ENCODE data around the gene KIAA0232.
A peak's percentile ranks its signal among the peaks of the same experiment; 100 is the strongest.

KIAA0232 gene

DNA sequence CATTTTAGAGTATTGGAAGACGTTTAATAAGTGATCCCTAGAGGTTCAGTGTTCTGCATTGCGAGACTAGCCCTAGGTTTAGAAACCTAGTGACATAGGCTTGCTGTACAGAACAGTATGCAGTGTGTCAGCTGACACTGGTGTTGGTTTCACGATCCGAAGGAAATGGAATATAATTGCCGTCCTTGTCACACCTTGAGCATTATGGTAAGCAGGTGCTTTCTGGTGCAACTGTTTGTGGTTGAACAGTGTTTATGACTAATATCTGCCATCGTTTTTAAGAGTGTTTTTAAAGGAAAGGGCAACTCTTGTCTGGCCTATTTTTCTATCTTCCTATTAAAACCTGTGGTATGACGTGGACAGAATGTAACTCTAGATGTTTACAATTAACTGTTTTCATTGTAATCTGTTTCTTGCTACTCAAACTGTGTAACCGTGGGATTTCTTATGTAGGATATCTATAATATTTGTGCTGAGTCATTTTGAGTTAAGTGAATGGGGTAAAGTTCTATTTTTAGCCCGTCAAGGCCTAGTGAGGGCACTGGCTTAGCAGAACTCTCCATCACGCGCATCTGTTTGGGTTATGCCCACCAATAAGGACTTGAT lies 73.3 kb downstream of the KIAA0232 start:
- Histone ChIP-seq H3K27me3 (replicated peaks; ENCODE audit: control insufficient read depth, insufficient read depth, low read length) (no peaks in the 10 kb centered on the region), H3K9me3 (ENCODE audit: control insufficient read depth, low read length) (peaks cover 7% of the 10 kb centered on the region), H3K9ac (ENCODE audit: low read length) (no peak overlapping the region), H3K4me1 (ENCODE audit: control insufficient read depth, insufficient read depth, low read length) (peaks cover 40% of the 10 kb centered on the region), H3K4me3 (ENCODE audit: low read length) (no peak overlapping the region), H3K36me3 (ENCODE audit: control insufficient read depth, insufficient read depth, low read length, severe bottlenecking) (peaks cover 49% of the 10 kb centered on the region)
- peak; percentile 90 for DNase-seq (ENCODE audit: low read depth)

DNA sequence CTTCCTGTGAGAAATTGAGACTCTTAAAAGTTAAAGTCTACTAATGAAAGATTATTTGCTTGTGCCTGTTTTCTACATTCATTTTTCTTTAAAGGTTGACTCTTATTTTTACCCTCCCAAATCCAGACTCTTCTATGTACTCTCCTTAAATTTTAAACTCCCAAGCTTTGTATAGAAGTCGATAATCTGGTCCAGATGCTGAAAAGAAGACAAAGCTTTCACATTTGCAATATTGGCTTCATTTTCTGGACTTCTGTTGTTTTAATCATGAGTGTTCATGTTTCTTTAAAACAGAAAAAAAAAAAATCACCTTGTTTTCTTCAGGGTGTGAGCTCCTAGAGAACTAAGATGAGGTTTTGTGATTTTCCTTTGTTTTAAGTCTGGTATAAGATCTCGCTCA lies 73.9 kb downstream of the KIAA0232 start:
- H3K4me1 ChIP-seq (ENCODE audit: control insufficient read depth, insufficient read depth, low read length) = peaks cover 40% of the 10 kb centered on the region
- H3K9me3 ChIP-seq (ENCODE audit: control insufficient read depth, low read length) = peaks cover 7% of the 10 kb centered on the region
- H3K4me3 ChIP-seq (ENCODE audit: low read length) = no peak overlapping the region
- peak; percentile 62 for DNase-seq (ENCODE audit: low read depth)
- H3K36me3 ChIP-seq (ENCODE audit: control insufficient read depth, insufficient read depth, low read length, severe bottlenecking) = peaks cover 51% of the 10 kb centered on the region
- H3K9ac ChIP-seq (ENCODE audit: low read length) = no peak overlapping the region
- H3K27me3 ChIP-seq (replicated peaks; ENCODE audit: control insufficient read depth, insufficient read depth, low read length) = no peaks in the 10 kb centered on the region

DNA sequence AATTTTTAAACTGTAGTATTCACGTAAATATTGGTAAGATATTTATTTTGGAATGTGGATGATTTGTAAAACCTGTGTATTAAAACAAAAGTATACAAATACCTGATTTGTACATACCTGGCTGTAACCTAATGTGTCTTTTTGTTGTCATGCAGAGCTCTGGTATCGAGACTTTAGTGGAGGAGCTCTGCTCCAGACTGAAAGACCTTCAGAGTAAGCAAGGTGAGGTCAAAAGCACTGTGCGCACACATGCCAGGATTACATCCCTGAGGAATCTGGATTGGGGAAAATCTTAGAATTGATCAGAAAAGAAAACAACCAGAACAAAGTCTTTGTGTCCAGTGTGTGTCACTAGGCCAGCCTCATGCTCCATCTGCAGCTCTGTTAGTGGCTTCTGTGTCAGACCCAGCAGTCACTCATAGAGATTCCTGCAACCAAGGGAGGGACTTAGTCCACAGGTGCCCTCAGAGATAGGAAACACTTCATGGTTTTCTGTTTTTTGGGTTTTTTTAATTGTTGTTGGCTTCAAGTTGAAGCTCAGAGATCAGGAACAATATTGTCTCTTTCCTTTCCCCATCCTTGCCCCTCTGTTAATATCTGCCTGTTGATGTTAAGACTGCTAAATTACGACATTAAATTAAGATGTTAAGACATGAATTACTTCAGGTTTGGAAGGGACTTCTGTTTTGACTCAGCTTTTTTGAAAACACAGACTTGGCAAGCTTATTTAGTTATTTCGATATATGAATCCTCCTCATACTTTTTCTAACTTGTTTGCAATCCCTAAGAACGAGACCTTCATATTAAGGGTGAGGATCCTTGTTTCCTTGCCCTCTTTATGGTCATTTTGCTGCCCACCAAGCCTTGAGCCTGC lies 74.7 kb downstream of the KIAA0232 start:
- Histone ChIP-seq H3K4me3 (ENCODE audit: low read length) (peak overlapping the region; percentile 20), H3K9ac (ENCODE audit: low read length) (peak overlapping the region; percentile 22), H3K9me3 (ENCODE audit: control insufficient read depth, low read length) (peaks cover 7% of the 10 kb centered on the region), H3K4me1 (ENCODE audit: control insufficient read depth, insufficient read depth, low read length) (peaks cover 40% of the 10 kb centered on the region), H3K36me3 (ENCODE audit: control insufficient read depth, insufficient read depth, low read length, severe bottlenecking) (peaks cover 57% of the 10 kb centered on the region), H3K27me3 (replicated peaks; ENCODE audit: control insufficient read depth, insufficient read depth, low read length) (no peaks in the 10 kb centered on the region)
- DNase-seq (ENCODE audit: low read depth) = peak; percentile 31

DNA sequence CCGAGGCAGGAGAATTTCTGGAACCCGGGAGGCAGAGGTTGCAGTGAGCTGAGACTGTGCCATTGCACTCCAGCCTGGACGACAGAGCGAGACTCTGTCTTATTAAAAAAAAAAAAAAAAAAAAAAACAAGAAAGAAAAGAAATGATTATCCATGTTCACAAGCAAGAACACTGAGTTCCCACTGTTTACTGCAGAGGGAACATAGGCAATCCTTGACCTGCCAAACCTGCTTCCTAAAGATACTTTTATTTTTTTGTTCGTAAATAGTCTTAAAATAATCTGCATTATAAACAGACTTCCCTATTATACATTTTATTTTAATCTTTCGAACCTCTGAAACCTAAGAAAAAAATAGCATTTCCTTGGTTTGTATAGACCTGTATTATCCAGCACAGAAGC lies 76.5 kb downstream of the KIAA0232 start:
- H3K9me3 ChIP-seq (ENCODE audit: control insufficient read depth, low read length) = no peaks in the 10 kb centered on the region
- H3K9ac ChIP-seq (ENCODE audit: low read length) = no peak overlapping the region
- no peak overlapping the region for H3K4me3 ChIP-seq (ENCODE audit: low read length)
- H3K27me3 ChIP-seq (replicated peaks; ENCODE audit: control insufficient read depth, insufficient read depth, low read length) = no peaks in the 10 kb centered on the region
- peaks cover 40% of the 10 kb centered on the region for H3K4me1 ChIP-seq (ENCODE audit: control insufficient read depth, insufficient read depth, low read length)
- no peak for DNase-seq (ENCODE audit: low read depth)
- H3K36me3 ChIP-seq (ENCODE audit: control insufficient read depth, insufficient read depth, low read length, severe bottlenecking) = peaks cover 58% of the 10 kb centered on the region

DNA sequence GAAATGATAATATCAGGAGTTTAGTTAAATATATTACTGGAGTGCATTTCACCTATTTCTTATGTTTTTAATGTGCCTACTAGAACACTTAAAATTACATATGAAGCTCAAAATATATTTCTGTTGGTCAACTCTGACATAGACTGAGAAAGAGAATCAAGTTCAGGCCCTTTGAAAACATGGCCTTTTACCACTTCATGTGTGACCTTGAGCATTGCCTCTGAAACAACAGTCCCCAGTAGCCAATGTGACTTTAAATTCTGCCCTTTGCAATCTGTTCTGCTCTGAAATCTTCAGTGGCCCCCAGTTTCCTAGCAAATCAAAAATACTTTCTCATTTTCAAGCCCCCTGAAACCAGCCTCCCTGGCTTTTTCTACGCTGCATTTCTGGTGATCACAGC lies 77.0 kb downstream of the KIAA0232 start:
- H3K4me1 ChIP-seq (ENCODE audit: control insufficient read depth, insufficient read depth, low read length) = peaks cover 40% of the 10 kb centered on the region
- no peak for DNase-seq (ENCODE audit: low read depth)
- peaks cover 62% of the 10 kb centered on the region for H3K36me3 ChIP-seq (ENCODE audit: control insufficient read depth, insufficient read depth, low read length, severe bottlenecking)
- no peaks in the 10 kb centered on the region for H3K9me3 ChIP-seq (ENCODE audit: control insufficient read depth, low read length)
- H3K4me3 ChIP-seq (ENCODE audit: low read length) = no peak overlapping the region
- H3K27me3 ChIP-seq (replicated peaks; ENCODE audit: control insufficient read depth, insufficient read depth, low read length) = no peaks in the 10 kb centered on the region
- H3K9ac ChIP-seq (ENCODE audit: low read length) = peak overlapping the region; percentile 33

DNA sequence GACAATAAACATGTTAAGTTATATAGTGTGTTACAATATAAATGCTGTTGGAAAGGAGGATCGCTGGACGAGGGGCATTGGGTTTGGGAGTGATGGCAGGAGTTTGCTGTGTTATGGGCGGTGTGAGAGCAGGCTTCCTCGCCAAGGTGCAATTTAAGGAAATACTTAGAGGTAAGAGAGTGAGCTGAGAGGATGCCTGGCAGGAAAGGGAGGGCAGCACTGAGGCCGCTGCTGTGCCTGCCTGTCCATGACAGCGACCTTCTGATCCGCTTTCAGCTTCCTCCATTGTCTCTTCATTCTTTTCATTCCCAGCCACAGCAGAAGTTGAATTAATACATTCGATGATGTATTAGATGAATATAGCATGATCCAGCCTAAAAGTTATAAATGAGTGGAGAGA lies 85.9 kb downstream of the KIAA0232 start:
- Histone ChIP-seq H3K4me1 (ENCODE audit: control insufficient read depth, insufficient read depth, low read length) (no peaks in the 10 kb centered on the region), H3K9me3 (ENCODE audit: control insufficient read depth, low read length) (no peaks in the 10 kb centered on the region), H3K9ac (ENCODE audit: low read length) (no peak overlapping the region), H3K4me3 (ENCODE audit: low read length) (no peak overlapping the region), H3K36me3 (ENCODE audit: control insufficient read depth, insufficient read depth, low read length, severe bottlenecking) (peaks cover 83% of the 10 kb centered on the region), H3K27me3 (replicated peaks; ENCODE audit: control insufficient read depth, insufficient read depth, low read length) (no peaks in the 10 kb centered on the region)
- DNase-seq (ENCODE audit: low read depth) = no peak

DNA sequence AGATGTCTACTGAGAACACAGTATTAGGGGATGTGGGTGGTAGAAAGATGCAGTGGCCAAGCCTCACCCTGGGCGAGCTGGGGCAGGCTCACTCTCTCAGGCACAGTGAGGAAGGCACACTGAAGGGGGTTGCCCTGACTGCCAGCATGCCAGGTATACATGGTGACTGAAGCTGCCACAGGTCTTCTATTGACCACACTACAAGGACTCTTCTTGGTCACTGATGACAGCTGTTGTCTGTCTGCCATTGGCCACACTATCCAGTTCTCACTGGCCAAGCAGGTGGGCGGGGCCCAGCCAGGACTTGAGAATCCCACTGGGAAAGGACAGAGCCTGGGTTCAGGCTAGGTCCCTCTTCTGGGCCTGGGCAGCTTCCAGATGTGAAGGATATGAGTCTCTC lies 87.4 kb downstream of the KIAA0232 start:
- Histone ChIP-seq H3K4me1 (ENCODE audit: control insufficient read depth, insufficient read depth, low read length) (peaks cover 4% of the 10 kb centered on the region), H3K9me3 (ENCODE audit: control insufficient read depth, low read length) (no peaks in the 10 kb centered on the region), H3K9ac (ENCODE audit: low read length) (no peak overlapping the region), H3K36me3 (ENCODE audit: control insufficient read depth, insufficient read depth, low read length, severe bottlenecking) (peaks cover 85% of the 10 kb centered on the region), H3K27me3 (replicated peaks; ENCODE audit: control insufficient read depth, insufficient read depth, low read length) (no peaks in the 10 kb centered on the region), H3K4me3 (ENCODE audit: low read length) (no peak overlapping the region)
- DNase-seq (ENCODE audit: low read depth) = no peak

DNA sequence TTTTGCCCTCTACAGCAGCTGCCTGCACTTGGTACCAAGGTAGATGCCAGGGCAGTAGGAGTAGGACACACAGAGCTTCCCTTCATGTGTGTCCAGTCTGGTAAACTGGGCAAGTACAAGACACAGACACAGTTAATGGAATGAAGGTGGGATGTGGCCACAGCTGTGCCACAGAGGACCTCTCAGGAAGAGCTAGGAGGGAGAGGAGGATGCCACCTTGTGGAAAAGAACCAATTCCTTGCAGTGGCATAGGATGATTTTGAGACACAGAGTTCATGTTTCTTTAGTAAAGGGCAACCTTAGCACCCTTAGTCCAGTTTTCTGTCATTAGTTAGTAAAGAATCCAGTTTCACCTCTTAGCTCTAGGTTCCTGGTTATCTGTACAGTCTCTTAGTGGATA lies 90.8 kb downstream of the KIAA0232 start:
- H3K27me3 ChIP-seq (replicated peaks; ENCODE audit: control insufficient read depth, insufficient read depth, low read length) = no peaks in the 10 kb centered on the region
- H3K4me3 ChIP-seq (ENCODE audit: low read length) = no peak overlapping the region
- H3K9me3 ChIP-seq (ENCODE audit: control insufficient read depth, low read length) = no peaks in the 10 kb centered on the region
- H3K4me1 ChIP-seq (ENCODE audit: control insufficient read depth, insufficient read depth, low read length) = peaks cover 29% of the 10 kb centered on the region
- no peak for DNase-seq (ENCODE audit: low read depth)
- H3K36me3 ChIP-seq (ENCODE audit: control insufficient read depth, insufficient read depth, low read length, severe bottlenecking) = peaks cover 81% of the 10 kb centered on the region
- H3K9ac ChIP-seq (ENCODE audit: low read length) = no peak overlapping the region

DNA sequence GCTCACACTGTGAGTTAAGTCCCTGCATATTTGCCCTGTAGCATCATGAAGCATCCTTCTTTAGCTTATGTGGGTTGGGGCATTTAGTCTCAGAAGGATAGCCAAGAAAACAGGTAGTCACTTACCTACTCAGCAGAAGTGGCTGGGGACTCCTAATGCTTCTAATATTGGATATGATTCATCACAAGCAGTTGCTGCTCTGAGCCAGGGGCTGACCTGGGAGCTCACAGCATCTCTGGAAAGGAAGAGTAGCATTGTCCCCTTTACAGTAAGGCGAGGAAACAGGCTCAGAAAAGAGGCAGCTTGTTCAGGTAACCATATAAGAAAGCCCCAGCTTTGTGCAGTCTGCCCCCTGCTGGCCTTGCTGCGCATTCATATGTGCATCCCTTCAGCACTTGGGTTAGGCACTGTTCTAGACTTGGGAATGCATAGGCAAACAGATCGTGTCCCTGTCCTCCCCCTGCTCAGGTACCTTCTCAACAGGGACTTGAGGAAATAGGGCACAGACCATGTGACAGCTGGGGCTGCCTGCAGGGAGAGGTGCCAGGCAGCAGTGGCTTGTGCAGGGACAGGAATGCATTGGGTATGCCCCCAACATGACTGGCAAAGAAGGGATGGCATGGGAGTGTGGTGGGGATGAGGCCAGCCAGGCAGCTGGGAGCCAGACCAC lies 91.4 kb downstream of the KIAA0232 start:
- no peak overlapping the region for H3K4me3 ChIP-seq (ENCODE audit: low read length)
- peak; percentile 78 for DNase-seq (ENCODE audit: low read depth)
- H3K27me3 ChIP-seq (replicated peaks; ENCODE audit: control insufficient read depth, insufficient read depth, low read length) = no peaks in the 10 kb centered on the region
- no peak overlapping the region for H3K9ac ChIP-seq (ENCODE audit: low read length)
- peaks cover 81% of the 10 kb centered on the region for H3K36me3 ChIP-seq (ENCODE audit: control insufficient read depth, insufficient read depth, low read length, severe bottlenecking)
- H3K9me3 ChIP-seq (ENCODE audit: control insufficient read depth, low read length) = no peaks in the 10 kb centered on the region
- peaks cover 29% of the 10 kb centered on the region for H3K4me1 ChIP-seq (ENCODE audit: control insufficient read depth, insufficient read depth, low read length)

DNA sequence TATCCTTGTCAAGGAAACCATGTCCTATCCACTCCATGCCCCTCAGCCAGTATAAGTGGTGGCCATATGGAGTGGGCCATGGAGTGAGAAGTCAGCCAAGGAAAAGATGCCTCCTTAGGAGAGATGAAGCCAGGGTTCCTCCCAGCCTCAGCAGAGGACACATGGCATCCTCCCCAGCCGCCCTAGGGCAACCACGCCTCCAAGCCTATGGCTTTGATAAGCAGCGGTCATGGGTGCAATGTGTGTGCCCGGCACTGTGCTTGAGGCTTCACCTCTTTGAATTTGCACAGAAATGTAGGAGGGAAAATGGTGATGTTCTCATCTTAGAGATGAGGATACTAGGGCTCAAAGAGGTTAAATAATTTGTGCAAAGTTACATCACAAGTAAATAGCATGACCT lies 92.5 kb downstream of the KIAA0232 start:
- Histone ChIP-seq H3K27me3 (replicated peaks; ENCODE audit: control insufficient read depth, insufficient read depth, low read length) (no peaks in the 10 kb centered on the region), H3K9ac (ENCODE audit: low read length) (no peak overlapping the region), H3K9me3 (ENCODE audit: control insufficient read depth, low read length) (no peaks in the 10 kb centered on the region), H3K4me1 (ENCODE audit: control insufficient read depth, insufficient read depth, low read length) (peaks cover 29% of the 10 kb centered on the region), H3K4me3 (ENCODE audit: low read length) (no peak overlapping the region), H3K36me3 (ENCODE audit: control insufficient read depth, insufficient read depth, low read length, severe bottlenecking) (peaks cover 80% of the 10 kb centered on the region)
- no peak for DNase-seq (ENCODE audit: low read depth)

DNA sequence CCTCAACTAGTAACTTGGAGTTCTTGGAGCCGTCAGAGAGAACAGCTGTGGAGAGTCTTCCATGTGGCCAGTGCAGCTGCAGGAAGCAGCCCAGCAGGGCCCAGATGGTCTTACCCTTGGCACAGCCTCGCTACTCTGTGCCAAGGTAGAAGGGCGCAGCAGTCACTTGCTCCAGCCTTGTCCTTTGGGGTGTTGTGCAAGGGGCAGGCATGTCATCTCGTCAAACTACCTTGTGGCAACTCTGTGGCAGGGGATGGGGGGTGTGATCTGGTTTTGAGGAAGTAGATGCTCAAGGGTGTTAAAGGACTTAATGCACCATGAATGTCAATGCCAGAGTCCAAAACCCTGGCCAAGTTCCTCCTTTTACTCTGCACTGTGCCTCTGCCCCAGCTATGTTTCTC lies 92.9 kb downstream of the KIAA0232 start:
- no peak overlapping the region for H3K4me3 ChIP-seq (ENCODE audit: low read length)
- H3K9ac ChIP-seq (ENCODE audit: low read length) = peak overlapping the region; percentile 38
- no peaks in the 10 kb centered on the region for H3K9me3 ChIP-seq (ENCODE audit: control insufficient read depth, low read length)
- H3K36me3 ChIP-seq (ENCODE audit: control insufficient read depth, insufficient read depth, low read length, severe bottlenecking) = peaks cover 81% of the 10 kb centered on the region
- no peaks in the 10 kb centered on the region for H3K27me3 ChIP-seq (replicated peaks; ENCODE audit: control insufficient read depth, insufficient read depth, low read length)
- DNase-seq (ENCODE audit: low read depth) = no peak
- peaks cover 29% of the 10 kb centered on the region for H3K4me1 ChIP-seq (ENCODE audit: control insufficient read depth, insufficient read depth, low read length)

All from adipocyte (in vitro differentiated cells).